Stimulated activated CD4-positive, alpha-beta T cell treated with anti-CD3 and anti-CD28 coated beads, Interleukin-15, amount 100 ng/mL, for 24 hours (primary cell): ENCODE data around the gene DTX4.
A peak's percentile ranks its signal among the peaks of the same experiment; 100 is the strongest.
"Not testable (repeated sequence)": the region's sequence is repeated elsewhere in the genome, so short reads cannot be mapped to it uniquely, and the experiment has no call there.

ENCODE experiments used
- DNase-seq: peaks from one replicate; pipeline ENCODE4 v3.0.0-alpha.2; 2020

DTX4 gene

DNA sequence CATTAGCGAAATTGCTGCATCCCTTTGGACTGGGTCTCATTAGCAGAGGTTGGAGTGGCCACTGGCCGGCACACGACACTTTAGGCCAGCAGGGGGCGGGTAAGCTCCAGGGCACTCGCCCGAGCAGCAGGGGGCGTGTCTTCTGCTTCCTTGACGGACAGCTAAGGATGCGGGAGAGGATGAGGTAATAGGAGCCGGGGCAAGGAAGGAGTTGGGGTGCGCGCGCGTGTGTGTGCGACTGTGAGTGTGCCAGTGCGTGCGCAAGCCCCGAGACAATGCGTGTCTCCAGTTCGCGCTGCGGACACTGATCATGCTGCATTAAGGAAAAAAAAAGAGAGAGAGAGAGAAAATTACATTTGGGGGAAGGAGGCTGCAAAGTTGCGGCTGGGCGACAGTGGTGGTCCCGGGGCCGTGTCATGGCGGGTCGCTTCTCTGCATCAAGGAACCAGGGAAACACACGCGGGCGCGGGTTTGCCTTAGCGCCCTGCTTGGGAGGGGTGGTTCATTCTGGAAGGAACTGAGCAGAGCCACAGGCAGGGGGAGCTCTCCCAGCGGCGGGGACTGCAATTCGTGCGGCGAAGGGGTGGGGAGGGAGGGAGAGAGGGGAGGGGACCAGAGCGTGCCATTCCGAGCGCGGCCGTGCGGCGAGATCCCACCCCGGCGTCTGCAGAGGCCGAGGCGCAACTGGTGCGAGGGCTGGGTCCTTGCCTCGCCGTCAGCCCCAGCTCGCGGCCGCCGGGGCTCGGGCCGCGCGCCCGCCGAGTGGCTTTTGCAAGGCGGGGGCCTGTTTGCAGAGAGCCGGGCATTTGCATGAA is at the start of gene DTX4:
DTX4 (plus strand) TSS at position 625 of the 815 bp plus-strand sequence. CDS start 464 bp downstream, outside the sequence.
- DNase-seq: peak; percentile 96

DNA sequence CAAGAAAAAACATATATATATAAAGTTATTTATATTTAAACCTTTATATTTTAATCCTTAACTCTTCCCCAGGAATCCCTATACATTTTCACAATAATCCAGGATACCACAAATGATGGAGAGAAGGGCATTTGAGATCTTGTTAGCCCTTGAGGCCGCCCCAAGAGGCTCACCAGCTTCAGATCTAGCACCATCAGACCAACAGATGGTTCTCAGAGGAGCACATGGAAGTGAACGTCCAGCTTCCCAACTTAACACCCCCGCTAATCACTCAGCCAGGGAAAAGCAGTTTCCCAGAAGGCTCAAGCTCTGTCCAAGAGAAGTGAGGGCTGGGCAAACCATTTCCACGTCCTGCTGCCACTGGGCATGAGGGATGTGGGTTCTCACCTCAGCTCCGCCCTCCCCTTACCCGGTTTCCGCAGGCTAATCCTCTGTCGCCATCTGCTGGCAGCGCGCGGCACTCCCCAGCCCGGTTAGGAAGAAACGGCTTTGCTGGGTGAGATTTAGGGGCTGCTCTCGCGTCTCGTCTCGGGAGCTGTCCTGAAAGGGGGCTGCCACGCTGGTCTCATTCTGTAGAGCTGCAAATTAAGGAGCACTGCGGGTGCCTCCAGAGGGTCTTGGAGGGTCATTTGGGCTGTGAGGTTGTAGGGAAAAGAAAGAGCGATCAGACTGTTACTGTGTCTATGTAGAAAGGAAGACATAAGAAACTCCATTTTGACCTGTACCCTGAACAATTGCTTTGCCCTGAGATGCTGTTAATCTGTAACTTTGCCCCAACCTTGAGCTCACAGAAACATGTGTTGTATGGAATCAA is 36.1 kb upstream of the DTX4 start:
- peak; percentile 90 for DNase-seq

DNA sequence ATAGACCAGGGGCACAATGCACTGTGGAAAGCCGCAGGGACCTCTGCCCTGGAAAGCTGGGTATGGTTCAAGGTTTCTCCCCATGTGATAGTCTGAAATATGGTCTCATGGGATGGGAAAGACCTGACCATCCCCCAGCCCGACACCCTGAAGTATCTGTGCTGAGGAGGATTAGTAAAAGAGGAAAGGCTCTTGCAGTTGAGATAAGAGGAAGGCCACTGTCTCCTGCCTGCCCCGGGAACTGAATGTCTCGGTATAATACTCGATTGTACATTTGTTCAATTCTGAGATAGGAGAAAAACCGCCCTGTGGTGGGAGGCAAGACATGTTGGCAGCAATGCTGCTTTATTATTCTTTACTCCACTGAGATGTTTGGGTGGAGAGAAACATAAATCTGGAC is 35.4 kb upstream of the DTX4 start:
- DNase-seq: not testable (repeated sequence)

DNA sequence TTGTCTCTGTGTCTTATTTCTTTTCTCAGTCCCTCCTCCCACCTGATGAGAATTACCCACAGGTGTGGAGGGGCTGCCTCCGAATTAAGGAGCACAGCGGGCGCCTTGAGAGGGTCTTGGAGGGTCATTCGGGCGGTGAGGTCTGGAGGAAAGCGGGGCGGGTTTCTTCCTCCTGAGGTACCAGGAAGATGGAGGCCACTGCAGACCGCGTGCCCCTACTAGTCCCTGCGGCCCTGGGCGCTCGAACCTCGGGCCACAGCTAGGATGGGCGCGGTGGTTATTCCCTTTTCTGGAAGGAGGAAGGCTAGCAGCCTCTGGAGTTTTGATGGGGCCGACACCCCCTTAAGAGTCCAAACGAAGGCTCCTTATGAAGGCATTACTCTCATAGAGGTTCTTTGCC is 34.7 kb upstream of the DTX4 start:
- no peak for DNase-seq

DNA sequence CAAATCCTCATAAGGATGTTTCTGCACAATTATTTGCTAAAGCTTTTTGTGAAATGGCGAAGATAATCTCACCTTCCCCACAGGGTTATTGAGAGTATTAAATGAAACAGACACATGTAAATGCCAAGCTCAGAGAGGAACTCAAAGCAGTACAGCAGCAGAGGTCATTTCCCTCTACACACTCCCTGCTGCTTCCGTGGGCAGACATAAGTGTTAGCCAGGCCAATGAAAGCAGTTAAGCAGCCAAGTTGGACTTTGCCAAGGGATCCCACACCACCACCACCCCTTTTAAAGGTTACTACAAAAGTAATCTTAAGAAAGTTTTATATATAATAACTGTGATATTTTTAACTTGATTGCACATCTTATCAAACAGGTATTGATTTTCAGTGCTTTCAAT is 33.3 kb upstream of the DTX4 start:
- DNase-seq: no peak

DNA sequence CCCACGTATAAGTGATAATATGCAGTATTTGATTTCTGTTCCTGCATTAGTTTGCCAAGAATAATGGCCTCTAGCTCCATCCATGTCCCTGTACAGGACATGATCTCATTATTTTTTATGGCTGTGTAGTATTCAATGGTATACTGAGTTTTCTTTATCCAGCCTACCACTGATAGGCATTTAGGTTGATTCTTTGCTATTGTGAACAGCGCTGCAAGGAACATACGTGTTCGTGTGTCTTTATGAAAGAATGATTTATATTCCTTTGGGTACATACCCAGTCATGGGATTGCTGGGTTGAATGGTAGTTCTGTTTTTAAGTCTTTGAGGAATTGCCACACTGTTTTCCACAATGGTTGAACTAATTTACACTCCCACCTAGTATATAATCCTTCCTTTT is 30.7 kb upstream of the DTX4 start:
- no peak for DNase-seq

DNA sequence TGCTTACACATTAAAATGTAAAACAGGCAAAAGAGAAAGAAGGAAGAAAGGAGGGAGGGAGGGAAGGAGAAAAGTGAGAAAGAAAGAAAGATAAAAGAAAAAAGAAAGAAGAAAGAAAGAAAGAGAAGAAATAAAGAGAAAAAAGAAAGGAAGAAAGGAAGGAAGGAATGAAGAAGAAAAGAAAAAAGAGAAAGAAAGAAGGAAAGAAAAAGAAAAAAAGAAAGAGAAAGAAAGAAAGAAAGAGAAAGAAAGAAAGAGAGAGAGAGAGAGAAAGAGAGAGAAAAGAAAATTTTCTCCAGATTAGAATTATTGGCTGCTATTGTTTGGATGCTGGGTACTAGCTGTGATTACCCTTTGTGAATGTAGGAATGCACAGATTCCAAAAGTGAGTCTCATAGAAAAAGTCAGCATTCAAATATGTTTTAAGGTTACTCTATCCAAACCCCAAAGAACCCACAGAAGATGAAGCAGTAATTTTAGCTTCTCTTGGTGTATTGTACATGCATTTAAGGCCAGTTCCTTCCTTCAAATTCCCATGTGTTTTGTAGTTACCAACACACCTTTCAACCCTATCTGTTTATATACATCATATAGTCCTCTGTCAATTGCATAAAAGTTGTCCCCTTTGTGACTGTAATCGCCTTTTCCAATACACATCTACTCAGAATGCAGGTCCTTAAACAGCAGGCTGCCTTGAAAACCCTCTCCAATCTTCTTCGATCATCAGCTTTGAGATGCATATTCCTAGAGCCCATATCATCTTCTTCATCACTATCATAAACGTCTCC is 30.1 kb upstream of the DTX4 start:
- no peak for DNase-seq

DNA sequence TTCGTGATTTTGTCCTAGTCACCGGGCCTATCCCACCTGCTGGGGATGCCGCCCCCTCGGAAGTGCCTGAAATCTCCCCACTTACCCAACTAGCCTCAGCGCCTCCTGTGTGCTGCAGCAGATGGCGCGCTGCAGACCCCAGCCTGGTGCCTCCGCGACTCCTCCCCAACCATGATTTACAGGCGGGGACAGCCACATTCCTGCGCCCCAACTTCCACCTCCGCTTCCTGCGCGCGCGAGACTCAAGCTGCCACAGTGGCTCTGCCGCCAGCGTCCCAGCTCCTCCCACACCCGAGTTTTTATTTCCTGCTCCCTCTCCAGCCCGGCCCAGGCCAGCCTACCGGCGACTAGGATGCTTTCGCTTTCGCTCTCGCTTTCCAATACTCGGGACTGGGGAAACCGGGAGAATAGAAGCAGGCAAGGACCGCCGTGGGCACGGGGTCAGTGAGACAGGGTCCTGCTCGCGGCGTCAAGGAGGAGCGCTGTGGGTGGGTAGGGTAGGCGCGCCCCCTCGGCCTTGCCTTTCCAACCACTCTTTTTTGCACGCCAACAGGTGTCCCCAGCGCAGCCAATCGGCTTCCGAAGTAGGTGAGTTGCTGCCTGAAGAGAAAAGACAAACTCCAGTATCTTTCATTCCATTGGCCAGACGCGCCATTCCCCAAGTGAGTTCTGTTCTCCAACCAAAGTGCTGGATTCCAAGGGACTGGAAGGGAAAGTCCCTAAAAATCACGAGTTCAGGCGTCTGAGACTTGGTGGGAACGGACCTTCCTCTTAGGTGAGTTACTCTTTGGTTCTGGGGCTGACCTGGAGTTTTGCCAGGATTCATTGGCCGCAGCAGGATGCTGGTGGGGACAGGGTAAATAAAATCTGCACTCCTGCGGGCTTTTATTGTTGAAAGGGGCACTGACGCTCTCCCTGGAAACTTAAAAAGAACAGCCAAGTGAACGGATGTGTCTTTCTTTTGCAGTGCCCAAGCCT is 29.1 kb upstream of the DTX4 start, which contains the start of gene FAM111A:
FAM111A (plus strand) TSS at position 327 of the 978 bp plus-strand sequence. CDS start 6,017 bp downstream, outside the sequence.
- peak; percentile 90 for DNase-seq

DNA sequence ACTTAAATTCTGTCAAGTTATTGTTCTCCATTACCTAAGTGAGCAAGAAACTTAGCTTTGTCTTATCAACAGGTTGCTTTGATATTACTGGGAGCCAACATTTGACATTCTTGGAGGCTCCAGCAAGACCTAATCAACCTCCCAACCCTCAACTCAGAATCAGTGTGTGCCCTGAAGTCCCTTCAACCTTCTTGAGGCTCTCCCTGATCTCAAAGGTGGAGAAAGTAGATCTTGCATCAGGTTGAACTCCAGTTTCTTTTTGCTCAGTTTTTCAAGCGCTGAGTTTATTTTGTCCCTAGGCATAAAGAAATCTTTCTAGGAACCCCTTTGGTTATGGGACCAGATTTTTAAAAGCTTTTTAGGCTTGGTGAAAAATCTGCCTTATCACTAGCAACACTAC is 27.8 kb upstream of the DTX4 start:
- no peak for DNase-seq

DNA sequence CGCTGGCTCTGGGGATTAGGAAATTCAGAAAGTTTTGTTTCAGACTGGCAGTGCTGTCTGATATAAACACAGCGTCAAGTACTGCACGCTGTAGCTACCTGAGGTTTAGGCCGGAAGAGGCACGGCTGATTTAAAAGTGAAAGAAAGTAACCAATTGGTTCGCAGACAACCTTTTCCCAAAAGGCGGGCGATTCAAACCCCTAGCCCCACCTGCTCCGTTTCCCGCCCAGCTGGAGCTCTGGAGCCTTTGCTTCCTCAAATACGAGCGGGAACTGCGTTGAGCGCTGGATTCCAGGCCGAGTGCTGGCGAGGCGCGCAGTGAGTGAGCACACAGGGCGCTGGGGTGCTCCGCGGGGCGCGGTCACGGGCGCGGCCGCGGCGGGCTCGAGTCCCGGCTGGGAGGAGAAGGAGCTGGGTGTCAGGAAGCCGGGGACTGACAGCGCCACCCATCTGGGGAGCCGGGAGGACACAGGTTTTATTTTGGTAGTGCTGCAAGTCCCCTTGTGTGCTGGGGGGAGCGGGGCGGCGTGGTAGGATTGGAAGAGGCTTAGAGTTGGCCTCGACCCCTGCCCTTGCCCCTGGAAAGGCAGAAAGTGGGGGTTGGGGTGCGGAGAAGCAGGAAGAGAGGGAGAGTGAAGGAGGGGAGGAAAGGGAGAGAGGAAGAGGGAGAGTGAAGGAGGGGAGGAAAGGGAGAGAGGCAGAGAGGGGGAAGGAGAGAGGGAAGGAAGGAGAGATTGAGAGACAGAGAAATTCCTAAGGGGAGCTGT is 27.2 kb upstream of the DTX4 start:
- peak; percentile 86 for DNase-seq

DNA sequence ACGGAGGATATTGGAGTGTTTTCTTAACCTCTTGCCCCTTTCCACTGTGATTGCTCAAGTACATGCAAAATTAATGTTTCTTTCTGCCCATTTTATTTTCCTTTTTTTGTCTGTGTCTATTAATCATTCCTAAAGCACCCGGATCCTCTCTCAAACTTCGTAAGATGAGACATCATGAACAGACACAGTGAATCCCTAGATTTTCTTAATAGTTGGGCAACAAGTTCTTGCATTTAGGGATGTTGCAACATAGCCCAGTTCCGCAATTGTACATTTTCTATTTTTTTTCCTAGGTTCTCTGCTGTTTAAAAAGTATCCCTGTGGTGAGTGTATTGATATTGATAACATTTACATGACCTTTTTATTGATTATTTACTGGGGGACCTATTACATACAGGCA is 26.4 kb upstream of the DTX4 start:
- no peak for DNase-seq

DNA sequence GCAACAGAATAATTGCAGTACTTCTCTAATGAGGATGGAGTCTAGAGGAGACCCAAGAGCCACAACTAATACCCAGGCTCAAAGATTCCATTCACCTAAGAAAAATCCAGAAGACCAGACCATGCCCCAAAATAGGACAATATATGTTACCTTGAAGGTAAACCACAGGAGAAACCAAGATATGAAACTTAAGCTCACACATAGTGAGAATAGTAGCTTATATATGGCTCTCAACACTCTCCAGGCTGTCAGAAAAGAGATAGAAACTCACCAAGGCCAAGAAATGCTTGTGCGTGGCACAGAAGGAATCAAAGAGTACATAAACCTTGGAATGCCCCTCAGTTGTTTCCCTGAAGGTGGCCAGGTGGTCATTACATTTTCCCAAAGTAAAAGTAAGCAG is 20.2 kb upstream of the DTX4 start:
- no peak for DNase-seq

DNA sequence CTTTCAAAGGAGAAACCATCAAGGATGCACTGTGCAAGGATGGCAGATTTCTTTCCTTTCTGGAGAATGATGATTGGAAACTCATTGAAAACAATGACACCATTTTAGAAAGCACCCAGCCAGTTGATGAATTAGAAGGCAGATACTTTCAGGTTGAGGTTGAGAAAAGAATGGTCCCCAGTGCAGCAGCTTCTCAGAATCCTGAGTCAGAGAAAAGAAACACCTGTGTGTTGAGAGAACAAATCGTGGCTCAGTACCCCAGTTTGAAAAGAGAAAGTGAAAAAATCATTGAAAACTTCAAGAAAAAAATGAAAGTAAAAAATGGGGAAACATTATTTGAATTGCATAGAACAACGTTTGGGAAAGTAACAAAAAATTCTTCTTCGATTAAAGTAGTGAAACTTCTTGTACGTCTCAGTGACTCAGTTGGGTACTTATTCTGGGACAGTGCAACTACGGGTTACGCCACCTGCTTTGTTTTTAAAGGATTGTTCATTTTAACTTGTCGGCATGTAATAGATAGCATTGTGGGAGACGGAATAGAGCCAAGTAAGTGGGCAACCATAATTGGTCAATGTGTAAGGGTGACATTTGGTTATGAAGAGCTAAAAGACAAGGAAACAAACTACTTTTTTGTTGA is 19.5 kb upstream of the DTX4 start:
- DNase-seq: no peak

DNA sequence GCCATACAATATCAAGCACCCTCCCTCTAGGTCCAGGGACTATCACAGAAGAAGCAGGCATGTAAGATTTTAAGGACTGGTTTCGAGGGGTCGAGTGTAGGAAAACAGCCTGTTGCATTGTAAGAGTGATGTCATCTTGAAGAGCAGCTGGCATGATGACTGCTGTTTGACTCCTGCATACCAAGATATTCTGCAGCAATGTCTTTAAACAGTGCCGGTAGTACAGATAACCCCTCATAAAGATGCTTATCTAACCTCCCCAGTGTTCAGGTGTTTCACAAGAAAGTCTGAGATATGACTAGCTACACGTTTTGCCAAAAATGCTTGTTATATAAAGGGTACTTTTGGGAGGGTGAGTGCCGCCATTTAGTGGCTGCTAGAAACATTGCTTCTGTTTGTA is 17.3 kb upstream of the DTX4 start:
- DNase-seq: no peak

DNA sequence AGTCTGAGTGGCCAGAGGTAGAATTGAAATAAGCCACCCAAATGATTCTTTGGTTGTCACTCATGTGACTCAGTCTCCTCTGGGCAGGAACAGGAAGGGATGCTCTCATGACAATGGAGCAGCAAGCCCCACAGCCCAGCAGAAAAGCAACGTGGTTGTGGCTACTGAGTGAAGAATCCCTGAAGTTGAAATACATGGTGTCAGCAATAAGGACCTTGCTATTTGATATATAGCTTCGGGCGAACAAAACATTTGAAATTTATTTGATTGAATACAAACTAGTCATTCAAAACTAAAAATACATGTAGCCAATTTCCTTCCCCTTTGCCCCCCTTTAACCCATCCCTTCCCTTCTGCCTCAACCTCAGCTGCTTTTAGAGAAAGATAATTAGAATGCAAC is 14.5 kb upstream of the DTX4 start:
- DNase-seq: no peak

DNA sequence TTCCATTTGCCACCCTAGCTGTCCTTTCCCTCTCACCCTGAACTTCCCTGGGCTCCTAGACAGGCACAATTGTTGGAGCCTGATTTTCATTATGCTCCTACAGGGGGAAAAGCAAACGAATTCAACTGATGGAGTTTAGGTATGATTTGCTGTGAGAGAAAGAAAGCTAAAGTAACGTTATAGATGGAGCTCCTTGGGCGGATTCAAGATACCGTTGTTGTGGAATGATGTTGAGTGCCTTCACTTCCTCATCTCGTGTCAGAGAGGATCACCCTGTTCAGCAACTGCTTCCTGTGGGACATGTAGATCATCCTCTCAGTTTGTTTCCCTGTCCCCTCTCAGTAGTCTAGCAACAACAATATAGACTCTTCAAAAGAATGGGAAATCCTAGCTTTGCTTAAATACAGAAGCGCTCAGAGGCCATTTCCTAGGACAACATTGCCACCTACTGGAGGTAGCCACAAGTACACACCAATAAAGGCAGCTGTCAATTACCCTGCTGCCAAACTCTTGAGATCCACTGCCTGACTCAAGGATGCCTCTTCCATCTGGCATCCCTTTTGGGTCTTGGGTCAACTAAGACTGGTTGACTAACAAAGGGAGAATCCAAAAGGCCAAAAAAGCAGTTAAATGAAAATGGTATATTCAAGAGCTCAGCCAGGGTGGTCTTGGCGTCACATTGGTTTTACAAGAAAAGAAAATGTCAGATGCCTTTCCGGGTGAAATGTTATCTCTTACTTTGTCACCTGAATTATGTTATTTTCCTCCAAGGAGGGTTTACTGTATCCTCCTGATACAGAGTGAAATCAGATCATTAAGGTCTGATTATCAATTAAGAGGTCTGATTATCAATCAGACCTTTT is 13.5 kb upstream of the DTX4 start:
- peak; percentile 61 for DNase-seq

DNA sequence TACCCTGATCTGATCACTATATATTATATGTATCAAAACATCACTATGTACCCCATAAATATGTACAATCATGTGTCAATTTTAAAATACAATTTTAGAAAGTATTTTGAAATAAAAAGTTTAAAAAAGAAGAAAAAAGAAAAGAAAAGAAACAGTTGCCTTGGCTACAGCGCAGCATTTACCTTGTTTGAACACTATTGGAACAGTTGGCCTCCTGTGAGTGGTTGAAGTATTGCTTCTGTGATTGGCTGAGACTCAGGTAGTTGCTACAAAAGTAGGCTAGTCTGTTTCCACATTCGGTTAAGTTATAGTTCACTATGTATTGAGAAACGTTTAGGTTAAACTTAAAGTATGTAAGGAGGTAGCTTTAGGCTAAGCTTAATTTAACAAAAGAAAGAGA is 7.9 kb upstream of the DTX4 start:
- DNase-seq: no peak

DNA sequence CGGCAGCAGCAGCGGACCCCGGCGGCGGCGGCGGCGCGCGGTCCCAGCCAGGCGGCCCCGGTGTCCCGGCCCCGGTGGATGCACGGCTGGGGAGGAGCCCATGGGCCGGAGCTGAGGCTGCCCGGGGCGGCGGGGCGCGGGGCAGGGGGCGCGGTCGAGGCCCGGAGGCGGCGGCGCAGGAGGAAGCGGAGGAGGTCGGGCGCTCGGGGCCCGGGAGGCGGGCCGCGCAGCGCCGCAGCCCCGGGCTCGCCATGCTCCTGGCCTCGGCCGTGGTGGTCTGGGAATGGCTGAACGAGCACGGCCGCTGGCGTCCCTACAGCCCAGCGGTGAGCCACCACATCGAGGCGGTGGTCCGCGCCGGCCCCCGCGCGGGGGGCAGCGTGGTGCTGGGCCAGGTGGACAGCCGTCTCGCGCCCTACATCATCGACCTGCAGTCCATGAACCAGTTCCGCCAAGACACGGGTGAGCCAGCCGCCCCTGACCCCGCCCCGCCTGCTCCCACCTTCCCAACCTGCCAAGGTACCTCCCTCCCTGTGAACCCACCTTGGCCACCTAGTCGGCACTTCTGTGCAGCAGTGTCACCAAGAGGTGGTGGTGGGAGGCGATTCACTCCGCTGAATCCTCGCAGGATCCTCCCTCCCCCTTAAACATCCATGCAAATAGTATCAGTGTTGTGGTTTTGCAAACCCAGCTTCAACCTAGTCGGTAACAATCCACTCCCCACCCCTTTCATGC is 580 bp downstream of the DTX4 start:
- DNase-seq: peak; percentile 27
